HG03378 (cell line): ENCODE measurements around the gene ZFAND3.
A peak's percentile ranks its signal among the peaks of the same experiment; 100 is the strongest.

Source experiments
- ATAC-seq: cut with Tn5 transposase; IDR thresholded peaks from one replicate; pipeline ENCODE4 v1.9.1; 2021; ENCODE audit warnings: mild to moderate bottlenecking, moderate library complexity; ENCODE audit not compliant: unreplicated experiment

The ZFAND3 gene

DNA sequence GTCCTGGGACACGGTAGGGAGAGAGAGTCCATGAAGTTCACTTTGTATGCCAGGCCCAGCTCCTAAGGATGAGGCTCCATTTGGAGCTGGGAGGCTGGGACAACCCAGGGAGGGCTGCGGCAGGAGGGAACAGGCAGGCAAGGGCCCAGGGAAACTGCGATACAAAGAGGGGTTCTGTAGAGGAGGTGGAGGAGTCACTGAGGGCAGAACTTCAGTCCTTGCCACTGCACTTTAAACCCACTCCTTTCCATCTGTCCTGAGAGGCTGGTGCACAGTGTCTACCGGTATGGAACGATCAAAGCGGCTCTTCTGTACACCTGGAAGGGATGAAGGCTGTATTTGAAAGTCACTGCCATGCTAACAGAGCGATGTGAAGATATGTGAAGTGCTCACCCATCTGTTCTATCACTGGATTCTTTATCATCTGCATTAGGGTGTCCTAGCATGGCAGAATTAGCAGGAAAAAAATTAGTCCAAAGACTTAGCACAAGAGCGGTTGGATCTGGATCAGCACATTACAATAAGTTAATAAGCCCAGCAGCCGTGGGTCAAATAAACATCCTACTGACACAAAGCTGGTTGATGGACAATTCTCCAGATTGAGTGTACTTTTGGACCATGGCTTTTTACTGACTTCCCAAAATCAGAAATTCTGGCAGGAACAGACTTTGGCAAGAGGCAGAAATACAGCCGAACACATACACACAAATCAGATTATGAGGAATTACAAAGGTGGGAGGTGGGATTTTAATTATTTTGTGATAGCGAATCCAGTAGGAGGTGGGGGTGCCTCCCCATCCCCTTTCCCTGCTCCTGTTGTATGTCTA is 20.9 kb upstream of the ZFAND3 start:
- ATAC-seq = no peak

- ATAC-seq = no peak
These were observed 20.3 kb upstream of the ZFAND3 start for GRCh38 chr6:37799263-37799644.

- ATAC-seq = no peak
These were observed 18.6 kb upstream of the ZFAND3 start for GRCh38 chr6:37800703-37801604.

DNA sequence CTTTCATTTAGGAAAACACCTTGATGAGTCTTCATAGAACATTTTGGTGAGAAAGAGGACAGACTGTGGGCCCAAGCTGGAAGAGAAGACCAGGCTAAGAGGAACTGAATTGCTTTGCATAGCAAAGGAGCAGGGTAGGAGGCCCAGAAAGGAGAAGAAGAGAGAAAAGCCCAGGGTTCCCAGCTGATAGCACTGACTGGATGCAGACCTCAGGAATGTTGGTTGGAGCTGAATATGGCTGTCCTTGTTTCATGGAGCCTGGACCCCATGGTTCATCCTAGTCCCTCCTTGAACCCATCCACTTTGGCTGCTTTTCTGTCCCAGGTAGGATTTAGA is 18.0 kb upstream of the ZFAND3 start:
- no peak for ATAC-seq

- ATAC-seq = no peak
These were observed 16.7 kb upstream of the ZFAND3 start for GRCh38 chr6:37802810-37803209.

DNA sequence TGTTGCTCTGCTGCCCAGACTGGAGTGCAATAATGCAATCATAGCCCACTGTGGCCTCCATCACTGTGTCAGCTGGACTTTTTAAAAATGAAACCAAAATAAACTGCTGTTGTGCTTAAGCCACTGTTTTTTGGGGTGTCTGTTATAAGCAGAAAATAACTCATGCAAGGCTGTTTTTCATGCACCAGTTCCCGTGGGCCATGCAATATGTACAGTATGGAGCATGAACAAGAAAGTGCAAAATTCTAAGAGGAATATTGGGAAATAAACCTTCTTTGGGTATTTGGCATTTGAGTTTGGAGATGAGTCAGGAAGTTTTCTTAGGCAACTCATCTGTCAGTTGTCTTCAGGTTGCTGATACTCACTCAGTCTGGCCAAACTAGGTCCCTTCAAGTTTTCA is 14.9 kb upstream of the ZFAND3 start:
- ATAC-seq = no peak

GRCh38 chr6:37806213-37806612 is 13.3 kb upstream of the ZFAND3 start:
- no peak for ATAC-seq

DNA sequence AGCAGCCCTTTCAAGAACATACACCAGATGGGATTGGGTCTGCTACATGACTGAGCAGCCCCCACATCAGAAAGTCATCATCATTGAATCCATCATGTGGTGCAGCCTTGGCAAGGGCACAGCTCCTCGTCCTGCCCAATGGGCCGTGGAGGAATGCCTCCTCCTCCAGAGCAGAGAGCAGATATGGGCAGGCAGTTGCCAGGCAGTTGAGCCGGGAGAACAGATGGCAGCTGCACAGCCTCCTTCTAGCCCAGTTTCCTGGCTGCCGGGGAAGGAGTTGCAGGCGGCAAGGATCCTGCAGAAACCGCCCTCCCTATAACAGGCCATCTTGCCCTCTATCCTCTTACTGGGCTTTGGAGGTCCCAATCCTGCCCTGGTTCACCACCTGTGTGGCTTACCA is 11.9 kb upstream of the ZFAND3 start:
- no peak for ATAC-seq

DNA sequence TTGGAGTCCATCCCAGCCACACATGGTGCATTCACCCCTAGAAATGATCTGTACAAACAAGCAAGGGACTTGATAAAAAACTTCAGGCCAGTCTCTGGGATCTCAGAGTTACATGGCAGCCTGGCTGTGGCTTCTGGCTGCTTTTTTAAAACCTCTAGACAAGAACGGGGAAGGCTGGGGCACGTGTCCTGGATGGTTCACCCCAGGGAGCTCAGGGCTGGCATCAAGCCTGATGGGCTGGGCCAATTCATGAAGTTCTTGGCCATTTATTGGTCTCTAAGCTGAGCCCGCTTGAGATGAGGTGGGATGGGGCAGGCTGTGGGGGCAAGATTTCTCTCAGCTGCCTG is 10.4 kb upstream of the ZFAND3 start:
- no peak for ATAC-seq

DNA sequence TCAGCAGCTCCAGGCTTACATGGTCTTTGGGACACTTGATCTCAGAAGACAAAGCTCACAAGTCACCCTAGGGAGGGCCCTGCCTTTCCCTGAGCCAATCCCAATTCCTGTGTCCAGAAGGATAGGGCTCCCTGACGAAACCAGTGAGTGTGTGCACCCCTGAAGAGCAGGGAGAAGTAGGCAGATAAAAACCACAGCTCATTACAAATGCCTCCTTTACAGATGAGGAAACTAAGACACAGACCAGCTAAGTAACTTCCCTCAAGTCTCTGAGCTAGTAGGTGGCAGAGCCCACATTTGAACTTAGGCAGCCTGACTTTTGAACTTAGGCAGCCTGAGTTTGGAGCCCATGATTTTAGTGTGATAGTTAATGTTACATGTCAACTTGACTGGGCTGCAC is 6.7 kb upstream of the ZFAND3 start:
- ATAC-seq = no peak

DNA sequence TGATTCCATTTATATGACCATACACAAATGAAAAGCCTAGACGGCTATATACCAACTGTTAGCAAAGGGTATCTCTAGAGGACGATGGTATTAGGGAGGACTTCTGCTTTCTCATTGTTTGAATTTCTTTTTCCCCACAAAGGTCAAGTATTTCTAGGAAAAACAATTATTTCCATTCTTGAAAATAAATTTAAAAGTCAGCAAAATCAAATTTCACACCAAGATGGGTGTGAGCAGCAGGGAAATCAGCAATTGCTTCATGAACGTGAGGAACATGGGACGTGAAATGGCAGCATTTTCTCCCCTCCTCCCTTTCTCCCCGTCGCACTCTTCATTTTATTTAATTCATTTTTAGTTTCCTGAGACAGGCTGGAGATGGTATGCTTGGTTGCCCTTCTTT is 5.2 kb upstream of the ZFAND3 start:
- no peak for ATAC-seq

DNA sequence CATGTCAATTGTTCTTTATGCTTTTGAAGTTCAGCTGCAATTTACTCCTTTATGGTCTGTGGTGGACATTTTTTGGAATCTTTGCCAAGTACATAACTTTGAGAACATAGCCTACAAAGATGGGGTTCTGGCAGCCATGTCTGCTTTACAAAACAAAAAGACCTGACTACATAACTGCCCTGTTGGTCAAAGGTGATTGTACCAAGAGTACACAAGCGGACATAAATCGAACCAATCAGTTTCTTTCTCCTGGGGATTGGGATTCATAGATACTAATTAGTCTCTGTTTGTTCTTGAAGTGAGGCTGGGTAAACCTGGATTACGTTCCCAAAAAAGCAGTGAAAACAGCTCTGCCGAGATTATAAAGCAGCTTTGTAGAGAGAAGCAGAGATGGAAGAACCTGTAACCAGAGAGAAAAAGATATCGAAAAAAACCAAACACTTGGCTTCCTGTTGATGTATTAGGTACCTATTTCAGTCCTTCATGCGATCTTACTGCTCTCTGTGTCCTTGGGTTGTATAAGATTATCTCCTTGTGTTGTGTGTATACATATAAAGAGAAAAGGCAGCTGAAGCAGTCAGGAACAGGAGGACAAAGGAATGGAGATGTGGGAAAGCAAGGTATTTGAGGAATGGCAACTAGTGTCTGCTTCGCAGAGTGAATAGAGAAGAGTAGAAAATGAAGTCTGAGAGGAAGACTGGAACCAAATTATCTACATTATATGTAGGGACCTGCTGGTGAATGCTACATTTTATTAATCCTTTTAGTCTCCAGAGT is 2.7 kb upstream of the ZFAND3 start:
- no peak for ATAC-seq

DNA sequence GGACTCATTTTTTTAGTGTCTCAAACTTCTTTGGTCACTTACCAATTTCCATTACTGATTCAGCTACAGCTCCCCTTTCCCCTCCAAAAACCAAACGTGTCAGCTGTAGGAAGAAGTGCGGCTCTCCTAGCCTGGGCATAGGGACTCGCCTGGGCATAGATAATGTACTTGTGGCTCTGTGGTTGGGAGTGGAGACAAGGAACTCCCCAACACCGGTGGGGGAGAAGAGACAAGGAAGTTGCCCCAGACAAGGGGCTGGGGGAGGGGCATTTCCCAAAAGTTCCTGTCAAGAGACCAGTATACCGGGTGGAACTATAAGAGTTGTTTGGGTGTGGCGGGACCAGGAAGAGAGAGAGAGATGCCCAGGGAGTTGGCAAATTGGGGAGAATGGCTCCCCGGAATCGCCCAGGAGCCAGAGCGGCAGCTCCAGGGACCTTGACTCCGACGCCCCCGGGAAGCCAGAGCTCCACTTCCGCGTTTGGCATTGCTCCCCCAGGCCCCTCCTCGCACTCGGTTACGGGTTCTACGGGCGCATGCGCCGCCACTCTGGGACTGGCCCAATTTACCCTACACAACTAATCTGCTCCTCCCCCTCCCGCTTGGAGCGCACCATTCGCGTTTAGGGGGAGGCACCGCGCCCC is 871 bp upstream of the ZFAND3 start:
- ATAC-seq = peak; percentile 67

- no peak for ATAC-seq
These were observed 533 bp downstream of the ZFAND3 start for GRCh38 chr6:37819802-37820717.

- no peak for ATAC-seq
These were observed 1.2 kb downstream of the ZFAND3 start for GRCh38 chr6:37820718-37821079.

GRCh38 chr6:37821446-37821845 is 1.9 kb downstream of the ZFAND3 start:
- ATAC-seq = no peak

- ATAC-seq = no peak
These were observed 3.5 kb downstream of the ZFAND3 start for GRCh38 chr6:37822851-37823682.

- no peak for ATAC-seq
These were observed 4.6 kb downstream of the ZFAND3 start for GRCh38 chr6:37824170-37824569.

GRCh38 chr6:37826188-37826587 is 6.7 kb downstream of the ZFAND3 start:
- no peak for ATAC-seq
